Right lobe of liver (tissue), 6 donors: Measurements from ENCODE around the gene SYMPK. TPM values are rescaled to one million over a fixed set of nuclear protein-coding genes. Genes with fewer than 3 reads are reported as not detected.
A peak's percentile ranks its signal among the peaks of the same experiment; 100 is the strongest.

Experiments
- ATAC-seq, 4 donors: fragments of 200-7000 bp; cut with Tn5 transposase; one replicate each; pipeline ENCODE4 v1.9.1; 2020; ENCODE audit warnings: mild to moderate bottlenecking in 4 of 4, moderate library complexity in 4 of 4
- DNase-seq, 3 donors: peaks; one replicate each; pipeline ENCODE4 v3.0.0-alpha.2; 2020
- H3K27ac ChIP-seq, 3 donors: fragments of 200-600 bp; one replicate each; pipeline ENCODE4 v1.8.0; 2022
- H3K27me3 ChIP-seq, 2 donors: fragments of 200-600 bp; one replicate each; pipeline ENCODE4 v1.8.0; 2022
- H3K36me3 ChIP-seq, 4 donors: fragments of 200-600 bp; sonication (generic) in 1 of 4; one replicate each; pipeline versions ENCODE4 v1.5.1 to v1.8.0; 2017 to 2022; ENCODE audit warnings: control low read depth in 1 of 4
- H3K4me1 ChIP-seq, 4 donors: fragments of 200-600 bp; sonication (generic) in 1 of 4; one replicate each; pipeline versions ENCODE4 v1.5.1 to v1.8.0; 2017 to 2022; ENCODE audit warnings: control low read depth in 1 of 4
- H3K4me3 ChIP-seq, 3 donors: fragments of 200-600 bp; one replicate each; pipeline ENCODE4 v1.8.0; 2022
- H3K9me3 ChIP-seq, 4 donors: fragments of 200-600 bp; sonication (generic) in 1 of 4; one replicate each; pipeline versions ENCODE4 v1.5.1 to v1.8.0; 2017 to 2022; ENCODE audit warnings: control low read depth in 1 of 4
- CTCF ChIP-seq, 4 donors: fragments of 200-600 bp in 3 of 4; fragments of 450-650 bp in 1 of 4; IDR thresholded peaks; one replicate each; pipeline versions ENCODE4 v1.5.1 to v1.8.0; 2016 to 2022; ENCODE audit warnings: antibody characterized with exemption in 4 of 4, mild to moderate bottlenecking in 2 of 4
- POLR2A ChIP-seq: fragments of 450-650 bp; IDR thresholded peaks from one replicate; pipeline ENCODE4 v1.6.1; 2017; ENCODE audit warnings: antibody characterized with exemption, mild to moderate bottlenecking
- WGBS: methylation state at CpG from one replicate; pipeline ENCODE4 v1.1.6; 2018; ENCODE audit warnings: low coverage, low lambda C conversion rate; ENCODE audit not compliant: insufficient coverage; ENCODE audit errors: missing lambda C conversion rate; 5-methylcytosine and 5-hydroxymethylcytosine counted together
- intact Hi-C, 2 donors: fragments of 100-400 bp; cut with DNase I; formaldehyde crosslinking; loops; one replicate each; pipeline versions ENCODE4 v1.11.2 to v1.14.1; 2022
- total RNA-seq, 6 experiments: library from RNA; depleted of rRNA in 2 of 6; stranded (reverse); fragments of >200 nt in 2 of 6; fragmentation: NEBNext Ultra II Directional in 3 of 6; extraction: Animal tissue kit (Norgen Biotek cat#: 25700) in 3 of 6; gene quantifications; one replicate each; pipeline versions ENCODE4 v1.1.0 to v1.2.4, GENCODE V29; 2016 to 2023
- donor health status: DM: no; HTN: yes; CAD: no.
- donor health status: DM: no; HTN: no; CAD: no.
- donor health status: DM: no; HTN: no; CAD: no.
- donor health status: DM: no; HTN: yes; CAD: no.
- donor health status: DM: no; HTN: yes; CAD: no.

The SYMPK gene
- total RNA-seq, 6 experiments from 2014 or later, result 31.1 to 50.1 (median 42.0) TPM

- TF ChIP-seq CTCF (IDR thresholded peaks at IDR 0.05) (peak; percentile 82 to 89 (median 84)), POLR2A (no peak)
- intact Hi-C loops, result no loop called here
- 4% methylated on average over 9 of the region's 10 CpGs for WGBS
- no peaks in the 10 kb centered on the region for H3K27me3 ChIP-seq
- no peaks in the 10 kb centered on the region for H3K36me3 ChIP-seq
- ATAC-seq (peak; percentile 80 to 92 (median 91)), DNase-seq (no peak)
- H3K27ac ChIP-seq, result no peak overlapping the region
- peaks cover 0 to 8% (median 0%) of the 10 kb centered on the region in 4 donors for H3K4me1 ChIP-seq
- no peak overlapping the region for H3K4me3 ChIP-seq
- H3K9me3 ChIP-seq, result no peaks in the 10 kb centered on the region
Observed at GRCh38 chr19:45798995-45799517, 63.9 kb downstream of the SYMPK start.

- Histone ChIP-seq H3K36me3 (no peaks in the 10 kb centered on the region), H3K9me3 (no peaks in the 10 kb centered on the region), H3K27me3 (no peaks in the 10 kb centered on the region), H3K4me3 (no peak overlapping the region), H3K4me1 (peaks cover 0 to 22% (median 2%) of the 10 kb centered on the region in 4 donors), H3K27ac (no peak overlapping the region)
- DNase-seq (no peak), ATAC-seq (no peak)
- WGBS, result 70% methylated on average over 2 of the region's 2 CpGs
- intact Hi-C loops, result no loop called here
- TF ChIP-seq POLR2A (no peak), CTCF (IDR thresholded peaks at IDR 0.05) (no peak)
Observed at GRCh38 chr19:45794627-45795026, 68.3 kb downstream of the SYMPK start.

DNA sequence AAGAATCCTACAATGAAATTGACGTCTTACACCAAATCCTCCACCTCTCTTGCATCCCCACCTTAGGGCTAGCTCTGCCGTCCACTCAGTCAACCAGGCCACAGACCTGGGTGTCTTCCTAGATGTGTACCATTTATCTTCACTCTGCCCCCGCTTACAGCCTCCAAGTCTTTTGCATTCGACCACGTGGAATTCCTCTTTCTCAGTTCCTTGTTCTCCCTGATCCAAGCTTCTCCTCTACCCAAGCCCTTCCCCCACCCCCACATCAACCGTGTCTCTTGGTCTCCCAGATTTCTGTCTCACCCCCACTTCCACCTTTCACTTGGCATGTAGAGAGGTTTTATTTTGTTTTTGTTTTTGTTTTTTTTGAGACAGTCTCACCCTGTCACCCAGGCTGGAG is 69.1 kb downstream of the SYMPK start:
- no peak for TF ChIP-seq POLR2A
- no peak for TF ChIP-seq CTCF (IDR thresholded peaks at IDR 0.05)
- Histone ChIP-seq H3K27me3 (no peaks in the 10 kb centered on the region), H3K36me3 (no peaks in the 10 kb centered on the region), H3K27ac (no peak overlapping the region), H3K4me3 (no peak overlapping the region), H3K4me1 (peaks cover 0 to 17% (median 2%) of the 10 kb centered on the region in 4 donors), H3K9me3 (no peaks in the 10 kb centered on the region)
- ATAC-seq, result no peak
- intact Hi-C loops, result no loop called here
- DNase-seq, result no peak
- whole genome bisulfite sequencing, result 39% methylated on average over 6 of the region's 6 CpGs

GRCh38 chr19:45793178-45793564 is 69.8 kb downstream of the SYMPK start:
- Histone ChIP-seq H3K4me3 (no peak overlapping the region), H3K27ac (no peak overlapping the region), H3K4me1 (peaks cover 0 to 15% (median 2%) of the 10 kb centered on the region in 4 donors), H3K36me3 (no peaks in the 10 kb centered on the region), H3K9me3 (no peaks in the 10 kb centered on the region), H3K27me3 (no peaks in the 10 kb centered on the region)
- 17% methylated on average over 3 of the region's 3 CpGs for WGBS
- DNase-seq (no peak), ATAC-seq (no peak)
- intact Hi-C loops, result no loop called here
- no peak for TF ChIP-seq CTCF (IDR thresholded peaks at IDR 0.05)
- TF ChIP-seq POLR2A, result no peak
